GM13977 (cell line): ENCODE measurements around the gene RBM18.

Source experiments
- DNase-seq: peaks from one replicate; pipeline ENCODE4 v3.0.0; 2012; ENCODE audit warnings: low spot score
- CTCF ChIP-seq: IDR thresholded peaks from 2 replicates; pipeline ENCODE4 v1.5.1; 2012; ENCODE audit warnings: mild to moderate bottlenecking, control low read depth; ENCODE audit not compliant: insufficient read depth; ENCODE audit errors: extremely low read depth, missing control alignments
- in situ Hi-C: fragments of 300-500 bp; cut with MboI; formaldehyde crosslinking; loops from one replicate; pipeline ENCODE4 v1.12.0; 2022; ENCODE audit warnings: low sequenced_read_pairs, low pct_unique_long_range_greater_than_20kb, mixed read lengths, inconsistent platforms; ENCODE audit not compliant: unreplicated experiment

The RBM18 gene

GRCh38 chr9:122297512-122297911 lies 32.9 kb upstream of the RBM18 start:
- DNase-seq = no peak
- TF ChIP-seq CTCF = no peak
- in situ Hi-C loops = no loop called here

GRCh38 chr9:122294531-122294930 lies 29.9 kb upstream of the RBM18 start:
- no peak for TF ChIP-seq CTCF
- in situ Hi-C loops = no loop called here
- DNase-seq = no peak

- no peak for DNase-seq
- in situ Hi-C loops = no loop called here
- TF ChIP-seq CTCF = no peak
Measured at GRCh38 chr9:122291458-122291857, 26.8 kb upstream of the RBM18 start.

- no peak for DNase-seq
Measured at GRCh38 chr9:122287214-122287720, 22.6 kb upstream of the RBM18 start.

GRCh38 chr9:122286764-122287163 lies 22.1 kb upstream of the RBM18 start:
- DNase-seq = peak; percentile 8
- no peak for TF ChIP-seq CTCF
- in situ Hi-C loops = no loop called here

More at GRCh38 chr9:122287214-122287720, 22.6 kb upstream of the RBM18 start:
- in situ Hi-C loops = no loop called here
- TF ChIP-seq CTCF = no peak

GRCh38 chr9:122281368-122281767 lies 16.7 kb upstream of the RBM18 start:
- in situ Hi-C loops = no loop called here
- no peak for TF ChIP-seq CTCF
- DNase-seq = no peak
